ENCODE results near the gene GPHB5.

The GPHB5 gene

GRCh38 chr14:63273717-63274655 is 44.7 kb downstream of the GPHB5 start:
- no peak for TF ChIP-seq CTCF (IDR thresholded peaks at IDR 0.05; ENCODE audit: low read depth, low read length, missing control alignments)
- H3K4me3 ChIP-seq (ENCODE audit: low read depth, low read length), result no peak overlapping the region
- DNase-seq (ENCODE audit: low read depth), result no peak

- TF ChIP-seq CTCF (IDR thresholded peaks at IDR 0.05; ENCODE audit: low read depth, low read length, missing control alignments), result no peak
- no peak overlapping the region for H3K4me3 ChIP-seq (ENCODE audit: low read depth, low read length)
- DNase-seq (ENCODE audit: low read depth), result no peak
Measured at GRCh38 chr14:63273129-63273528, 45.6 kb downstream of the GPHB5 start.

- no peak for DNase-seq (ENCODE audit: low read depth)
- no peak overlapping the region for H3K4me3 ChIP-seq (ENCODE audit: low read depth, low read length)
- no peak for TF ChIP-seq CTCF (IDR thresholded peaks at IDR 0.05; ENCODE audit: low read depth, low read length, missing control alignments)
Measured at GRCh38 chr14:63269561-63270225, 49.0 kb downstream of the GPHB5 start.

DNA sequence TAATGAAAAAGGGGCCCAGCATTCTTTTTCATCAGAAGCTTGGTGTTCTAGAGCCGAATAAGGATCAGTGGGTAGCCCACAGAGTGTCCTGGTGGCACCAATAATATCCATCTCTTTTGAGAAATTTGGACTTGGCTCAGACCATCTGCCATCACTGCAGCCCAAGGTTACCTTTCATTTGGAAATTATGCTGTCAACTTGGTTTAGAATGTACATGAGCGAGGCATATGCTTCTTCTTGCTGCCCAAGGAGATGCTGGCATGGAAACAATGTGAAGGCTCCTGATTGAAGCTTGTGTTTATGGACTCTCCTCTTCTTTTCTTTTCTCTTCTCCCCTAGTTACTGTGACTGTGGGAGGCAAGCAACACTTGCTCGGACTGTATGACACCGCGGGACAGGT is 50.0 kb downstream of the GPHB5 start:
- TF ChIP-seq CTCF (IDR thresholded peaks at IDR 0.05; ENCODE audit: low read depth, low read length, missing control alignments), result no peak
- no peak overlapping the region for H3K4me3 ChIP-seq (ENCODE audit: low read depth, low read length)
- no peak for DNase-seq (ENCODE audit: low read depth)

DNA sequence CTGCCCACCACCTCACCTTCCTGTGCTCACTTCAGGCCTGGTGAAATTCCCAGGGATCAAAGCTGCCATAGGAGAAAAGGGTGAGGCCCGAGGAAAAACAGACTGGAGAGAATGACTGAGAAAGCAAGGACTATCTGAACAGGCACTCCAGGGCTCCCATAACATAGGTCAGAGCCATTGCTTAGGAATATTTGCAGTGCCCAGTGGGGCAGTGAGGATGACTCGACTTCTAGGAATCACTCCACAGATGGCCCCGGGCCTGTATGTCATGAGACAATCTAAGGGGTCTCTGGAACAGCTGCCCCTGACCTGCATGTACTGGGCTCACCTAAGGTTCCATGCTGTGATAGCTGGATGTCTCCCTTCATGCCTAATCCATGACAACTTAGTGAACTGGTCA is 51.6 kb downstream of the GPHB5 start:
- no peak for DNase-seq (ENCODE audit: low read depth)
- H3K4me3 ChIP-seq (ENCODE audit: low read depth, low read length), result no peak overlapping the region
- TF ChIP-seq CTCF (IDR thresholded peaks at IDR 0.05; ENCODE audit: low read depth, low read length, missing control alignments), result no peak

DNA sequence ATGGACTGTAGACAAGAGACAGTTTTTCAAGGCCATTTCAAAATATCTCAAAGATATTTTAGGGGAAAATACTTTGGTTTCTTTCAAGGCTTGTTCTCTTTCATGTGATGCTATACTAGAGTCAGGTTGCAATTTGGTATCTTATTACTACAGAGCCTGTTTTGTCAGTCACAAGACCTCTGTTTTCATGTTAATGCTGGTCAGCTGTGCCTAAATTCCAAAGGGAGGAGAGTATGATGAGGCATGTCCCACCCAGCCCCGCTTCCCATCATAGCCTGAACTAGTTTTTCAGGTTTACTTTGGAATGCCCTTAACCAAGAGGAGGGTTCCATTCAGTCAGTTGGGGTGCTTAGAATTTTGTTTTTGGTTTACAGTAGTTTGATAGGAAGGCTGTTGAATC is 52.6 kb downstream of the GPHB5 start:
- TF ChIP-seq CTCF (IDR thresholded peaks at IDR 0.05; ENCODE audit: low read depth, low read length, missing control alignments), result no peak

More for the DNA sequence above, 52.6 kb downstream of the GPHB5 start:
- H3K4me3 ChIP-seq (ENCODE audit: low read depth, low read length), result no peak overlapping the region
- no peak for DNase-seq (ENCODE audit: low read depth)
